SK-N-SH (cell line): ENCODE results near the gene ANO2. TPM values are rescaled to one million over a fixed set of nuclear protein-coding genes. Genes with fewer than 3 reads are reported as not detected.

Experiments
- CTCF ChIA-PET: fragments of 300-600, 350-600 bp; formaldehyde crosslinking; extraction: SDS; loops from one replicate; lab custom pipeline; 2021; lab: Yijun Ruan, JAX
- POLR2A ChIA-PET: fragments of 350-600 bp; sonication (Branson Sonifier 250); formaldehyde crosslinking; extraction: SDS; loops from one replicate; lab custom pipeline; 2020; ENCODE audit warnings: antibody characterized with exemption, inconsistent platforms; lab: Yijun Ruan, JAX
- DNase-seq: peaks from one replicate; pipeline ENCODE4 v3.0.0; 2012
- H2AFZ ChIP-seq: fragments of 200-600 bp; sonication (generic); 2 replicates; pipeline ENCODE4 v1.8.1; 2016; ENCODE audit warnings: antibody characterized with exemption, mild to moderate bottlenecking, low read depth
- H3F3A ChIP-seq: fragments of 200-600 bp; sonication (generic); replicated peaks from 2 replicates; pipeline ENCODE3; 2016; ENCODE audit warnings: antibody characterized with exemption, mild to moderate bottlenecking; ENCODE audit not compliant: insufficient read depth
- H3K27ac ChIP-seq, 2 experiments: fragments of 200-500 bp in 1 of 2; fragments of 200-600 bp in 1 of 2; sonication (Bioruptor generic) in 1 of 2; sonication (generic), shearing (Covaris generic) in 1 of 2; 2 replicates each; pipeline versions ENCODE4 v1.5.1 to v1.6.1; 2014 to 2016; ENCODE audit warnings: low read depth in 2 of 2, inconsistent platforms in 1 of 2, low read length in 1 of 2, mild to moderate bottlenecking in 1 of 2, mixed read lengths in 1 of 2
- H3K27me3 ChIP-seq: fragments of 200-600 bp; sonication (generic), shearing (Covaris generic); 2 replicates; pipeline ENCODE4 v1.6.1; 2016; ENCODE audit warnings: mixed run types; ENCODE audit not compliant: insufficient read depth
- H3K36me3 ChIP-seq, 2 experiments: fragments of 200-500 bp in 1 of 2; fragments of 200-600 bp in 1 of 2; sonication (Bioruptor generic) in 1 of 2; sonication (generic) in 1 of 2; replicated peaks in 1 of 2; 2 replicates each; pipeline versions ENCODE3 to v1.5.1; 2014 to 2016; ENCODE audit warnings: low read length in 1 of 2, mild to moderate bottlenecking in 1 of 2; ENCODE audit not compliant: insufficient read depth in 2 of 2, control insufficient read depth in 1 of 2
- H3K4me1 ChIP-seq, 2 experiments: fragments of 200-500 bp in 1 of 2; fragments of 200-600 bp in 1 of 2; sonication (Bioruptor generic) in 1 of 2; sonication (generic), shearing (Covaris generic) in 1 of 2; 2 replicates each; pipeline versions ENCODE4 v1.5.1 to v1.6.1; 2014 to 2016; ENCODE audit warnings: low read depth in 1 of 2, low read length in 1 of 2, mixed run types in 1 of 2; ENCODE audit not compliant: insufficient read depth in 2 of 2, control insufficient read depth in 1 of 2
- H3K4me2 ChIP-seq: fragments of 200-600 bp; sonication (generic), shearing (Covaris generic); 2 replicates; pipeline ENCODE4 v1.6.1; 2017; ENCODE audit warnings: mixed run types
- H3K4me3 ChIP-seq, 2 experiments: fragments of 200-500 bp in 1 of 2; fragments of 200-600 bp in 1 of 2; sonication (Bioruptor generic) in 1 of 2; sonication (generic), shearing (Covaris generic) in 1 of 2; 2 replicates each; pipeline versions ENCODE4 v1.5.1 to v1.8.1; 2014 to 2016; ENCODE audit warnings: low read depth in 2 of 2, inconsistent platforms in 1 of 2, low read length in 1 of 2, mild to moderate bottlenecking in 1 of 2, mixed read lengths in 1 of 2, moderate library complexity in 1 of 2
- H3K79me2 ChIP-seq: fragments of 200-600 bp; sonication (generic); 2 replicates; pipeline ENCODE4 v1.8.1; 2017; ENCODE audit warnings: mild to moderate bottlenecking; ENCODE audit not compliant: insufficient read depth
- H3K9ac ChIP-seq: fragments of 200-600 bp; sonication (generic); 2 replicates; pipeline ENCODE4 v1.6.1; 2017; ENCODE audit warnings: mixed run types
- H3K9me2 ChIP-seq: fragments of 200-600 bp; sonication (generic); 2 replicates; pipeline ENCODE4 v1.6.1; 2017; ENCODE audit warnings: mixed run types
- H3K9me3 ChIP-seq: fragments of 200-600 bp; sonication (generic); 2 replicates; pipeline ENCODE4 v1.6.1; 2017; ENCODE audit warnings: mixed run types, mild to moderate bottlenecking, moderate library complexity
- H4K20me1 ChIP-seq: fragments of 200-600 bp; sonication (generic); 2 replicates; pipeline ENCODE4 v1.6.1; 2017; ENCODE audit warnings: mild to moderate bottlenecking, mixed run types; ENCODE audit not compliant: insufficient read depth
- FOSL2 ChIP-seq: IDR thresholded peaks from 2 replicates; pipeline ENCODE4 v1.4.0; 2012; ENCODE audit warnings: low read depth, mild to moderate bottlenecking, moderate library complexity, borderline replicate concordance
- FOXJ3 ChIP-seq: sonication (generic); formaldehyde crosslinking; IDR thresholded peaks from 2 replicates; pipeline ENCODE4 v1.5.1; 2020; ENCODE audit warnings: mild to moderate bottlenecking, missing genetic modification reagents
- GABPA ChIP-seq: IDR thresholded peaks from 2 replicates; pipeline ENCODE4 v1.4.0; 2012; ENCODE audit warnings: low read depth, mild to moderate bottlenecking
- GATA2 ChIP-seq: sonication (generic); formaldehyde crosslinking; IDR thresholded peaks from 2 replicates; pipeline ENCODE4 v1.5.0; 2020; ENCODE audit warnings: mild to moderate bottlenecking, missing genetic modification reagents
- RAD21 ChIP-seq: IDR thresholded peaks from 2 replicates; pipeline ENCODE4 v1.6.1; 2012; ENCODE audit warnings: mild to moderate bottlenecking, low read length
- RXRA ChIP-seq: IDR thresholded peaks from 2 replicates; pipeline ENCODE4 v1.4.0; 2012; ENCODE audit warnings: low read depth, mild to moderate bottlenecking, borderline replicate concordance
- SIN3A ChIP-seq: IDR thresholded peaks from 2 replicates; pipeline ENCODE4 v1.6.1; 2012; ENCODE audit warnings: low read depth, mild to moderate bottlenecking, low read length, moderate library complexity, borderline replicate concordance
- SMC3 ChIP-seq: IDR thresholded peaks from 2 replicates; pipeline ENCODE4 v1.6.1; 2012; ENCODE audit warnings: low read depth, low read length, improper control_type of control experiment
- WGBS: methylation state at CpG from one replicate; pipeline ENCODE4 v1.1.6; 2017; ENCODE audit warnings: low lambda C conversion rate; 5-methylcytosine and 5-hydroxymethylcytosine counted together
- polyA plus RNA-seq, 3 experiments: library from polyadenylated mRNA; depleted of rRNA; stranded (reverse); fragments of >200 nt; gene quantifications; 2 replicates each; pipeline ENCODE4 v1.2.3, GENCODE V29; 2012
- TF ChIP-seq, protein P1 (sequence below): IDR thresholded peaks from 2 replicates; pipeline ENCODE4; 2012

ANO2 gene
- polyA plus RNA-seq, 1 of the 3 experiments (the other 2 are of a cell fraction) = not detected

DNA sequence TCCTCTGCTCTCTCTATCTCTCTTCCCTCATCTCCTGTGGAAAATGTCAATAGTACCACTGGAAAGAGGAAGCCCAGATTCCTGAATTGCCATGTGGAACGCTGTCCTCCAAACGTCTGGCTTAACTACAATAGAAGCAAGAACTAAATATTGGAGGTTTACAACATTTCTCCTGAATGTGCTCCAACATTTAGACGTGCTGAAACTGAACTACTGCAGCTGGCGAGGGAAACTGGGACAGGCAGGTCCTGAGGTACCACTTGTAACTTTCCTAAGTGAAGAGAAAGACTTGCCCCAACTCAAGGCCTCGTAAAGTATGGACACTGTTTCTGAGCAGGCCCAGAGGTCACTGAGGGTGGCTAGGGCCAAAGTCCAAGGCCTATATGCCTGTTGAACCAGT is 325.4 kb downstream of the ANO2 start:
- peaks cover 36% of the 10 kb centered on the region for H3K27me3 ChIP-seq
- no peak overlapping the region for H3K4me3 ChIP-seq
- no peak for TF ChIP-seq GATA2 (CRISPR knock-in tag)
- TF ChIP-seq, protein P1, sequence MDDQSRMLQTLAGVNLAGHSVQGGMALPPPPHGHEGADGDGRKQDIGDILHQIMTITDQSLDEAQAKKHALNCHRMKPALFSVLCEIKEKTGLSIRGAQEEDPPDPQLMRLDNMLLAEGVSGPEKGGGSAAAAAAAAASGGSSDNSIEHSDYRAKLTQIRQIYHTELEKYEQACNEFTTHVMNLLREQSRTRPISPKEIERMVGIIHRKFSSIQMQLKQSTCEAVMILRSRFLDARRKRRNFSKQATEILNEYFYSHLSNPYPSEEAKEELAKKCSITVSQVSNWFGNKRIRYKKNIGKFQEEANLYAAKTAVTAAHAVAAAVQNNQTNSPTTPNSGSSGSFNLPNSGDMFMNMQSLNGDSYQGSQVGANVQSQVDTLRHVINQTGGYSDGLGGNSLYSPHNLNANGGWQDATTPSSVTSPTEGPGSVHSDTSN = no peak
- H2AFZ ChIP-seq = no peak overlapping the region
- ChIA-PET POLR2A (no interaction called here), CTCF (no interaction called here)
- H3K4me1 ChIP-seq = no peaks in the 10 kb centered on the region
- no peak overlapping the region for H3K9ac ChIP-seq
- H4K20me1 ChIP-seq = no peaks in the 10 kb centered on the region
- WGBS = 5% methylated on average over 5 of the region's 5 CpGs
- H3F3A ChIP-seq = no peaks in the 10 kb centered on the region
- DNase-seq = no peak
- no peaks in the 10 kb centered on the region for H3K9me2 ChIP-seq
- no peaks in the 10 kb centered on the region for H3K9me3 ChIP-seq
- H3K4me2 ChIP-seq = no peak overlapping the region
- no peaks in the 10 kb centered on the region for H3K79me2 ChIP-seq
- no peaks in the 10 kb centered on the region for H3K36me3 ChIP-seq
- H3K27ac ChIP-seq = no peak overlapping the region

DNA sequence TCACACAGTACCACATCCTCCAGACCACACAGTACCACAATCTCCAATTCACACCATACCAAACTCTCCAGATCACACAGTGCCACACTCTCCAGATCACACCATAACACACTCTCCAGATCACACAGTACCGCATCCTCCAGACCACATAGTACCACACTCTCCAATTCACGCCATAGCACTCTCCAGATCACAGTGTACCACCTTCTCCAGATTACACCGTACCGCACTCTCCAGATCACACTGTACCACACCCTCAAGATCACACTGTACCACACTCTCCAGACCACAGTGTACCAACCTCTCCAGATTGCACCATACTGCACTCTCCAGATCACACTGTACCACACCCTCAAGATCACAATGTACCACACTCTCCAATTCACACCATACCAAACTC is 328.2 kb downstream of the ANO2 start:
- 33% methylated on average over 4 of the region's 4 CpGs for WGBS

DNA sequence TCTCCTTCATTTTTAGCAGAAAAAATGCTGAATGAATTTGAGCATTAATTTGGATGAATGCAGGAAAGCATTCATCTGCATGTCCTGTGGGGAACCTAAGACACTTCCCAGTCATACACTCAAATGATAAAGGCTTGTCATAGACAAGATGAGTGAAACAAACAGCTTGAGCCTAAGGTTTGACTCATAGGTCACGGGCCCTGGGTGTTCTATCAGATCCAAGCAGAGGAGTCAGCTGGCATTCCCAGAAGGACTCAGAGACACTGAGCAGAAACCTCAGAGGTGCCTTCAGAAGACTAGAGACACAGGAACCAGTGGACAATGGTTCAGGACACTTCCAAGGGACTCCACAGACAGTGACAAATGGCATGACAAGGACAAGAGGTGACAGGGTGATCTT is 329.3 kb downstream of the ANO2 start:
- no peaks in the 10 kb centered on the region for H3K79me2 ChIP-seq
- H3K9me2 ChIP-seq = no peaks in the 10 kb centered on the region
- DNase-seq = no peak
- no peak for TF ChIP-seq SIN3A
- TF ChIP-seq GABPA = no peak
- TF ChIP-seq, protein P1 = no peak
- TF ChIP-seq FOXJ3 = no peak
- TF ChIP-seq RAD21 = no peak
- no peak for TF ChIP-seq RXRA
- no peaks in the 10 kb centered on the region for H3K9me3 ChIP-seq
- H3K36me3 ChIP-seq = no peaks in the 10 kb centered on the region
- no peaks in the 10 kb centered on the region for H3F3A ChIP-seq
- 8% methylated on average over 1 of the region's 1 CpG for WGBS
- no peak overlapping the region for H3K27ac ChIP-seq
- no peak overlapping the region for H3K9ac ChIP-seq
- no peak overlapping the region for H2AFZ ChIP-seq
- H3K27me3 ChIP-seq = peaks cover 19% of the 10 kb centered on the region; the same call in 1 of the 2 replicates
- H3K4me3 ChIP-seq = no peak overlapping the region
- ChIA-PET POLR2A (no interaction called here), CTCF (interaction anchor here (1.0 kb wide), 1 partner anchor 9 kb away, joined by 3 read pairs; no protein-coding TSS in a partner anchor)
- no peaks in the 10 kb centered on the region for H3K4me1 ChIP-seq
- H3K4me2 ChIP-seq = no peak overlapping the region
- H4K20me1 ChIP-seq = no peaks in the 10 kb centered on the region

More for the DNA sequence above, 328.2 kb downstream of the ANO2 start:
- Histone ChIP-seq H3F3A (no peaks in the 10 kb centered on the region), H3K4me2 (no peak overlapping the region), H3K9me3 (no peaks in the 10 kb centered on the region), H3K79me2 (no peaks in the 10 kb centered on the region), H3K27me3 (peaks cover 26% of the 10 kb centered on the region; the same call in 1 of the 2 replicates), H4K20me1 (no peaks in the 10 kb centered on the region), H3K4me3 (no peak overlapping the region), H3K9ac (no peak overlapping the region), H2AFZ (no peak overlapping the region), H3K9me2 (no peaks in the 10 kb centered on the region), H3K27ac (no peak overlapping the region), H3K4me1 (no peaks in the 10 kb centered on the region), H3K36me3 (no peaks in the 10 kb centered on the region)
- no peak for DNase-seq
- ChIA-PET CTCF (no interaction called here), POLR2A (no interaction called here)
- TF ChIP-seq FOSL2 = no peak
- TF ChIP-seq SMC3 = no peak
